ENCODE measurements around the gene SPATA16. TPM values are rescaled to one million over a fixed set of nuclear protein-coding genes. Genes with fewer than 3 reads are reported as not detected.

SPATA16 gene
- total RNA-seq, 1 experiment from 2014 or later, result not detected

DNA sequence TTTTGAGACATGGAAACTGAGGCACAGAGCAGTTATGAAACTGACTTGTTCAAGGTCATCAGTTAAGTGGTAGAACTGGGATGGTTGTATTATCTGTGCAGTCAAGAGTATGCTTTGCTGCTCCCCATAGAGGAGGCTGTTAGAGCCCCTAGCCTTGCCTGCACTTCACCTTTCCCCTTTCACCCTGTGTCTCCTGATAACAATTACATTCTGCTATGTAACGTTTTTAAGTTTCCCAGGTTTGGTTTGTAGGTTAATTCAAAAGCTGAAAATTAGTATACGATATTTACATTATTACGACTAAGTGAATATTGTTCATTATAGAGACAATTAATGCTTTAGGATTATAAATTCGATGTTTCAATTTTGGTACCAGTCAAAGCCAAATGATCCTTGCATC is 300.6 kb downstream of the SPATA16 start:
- no peak for DNase-seq (ENCODE audit: low read depth)

DNA sequence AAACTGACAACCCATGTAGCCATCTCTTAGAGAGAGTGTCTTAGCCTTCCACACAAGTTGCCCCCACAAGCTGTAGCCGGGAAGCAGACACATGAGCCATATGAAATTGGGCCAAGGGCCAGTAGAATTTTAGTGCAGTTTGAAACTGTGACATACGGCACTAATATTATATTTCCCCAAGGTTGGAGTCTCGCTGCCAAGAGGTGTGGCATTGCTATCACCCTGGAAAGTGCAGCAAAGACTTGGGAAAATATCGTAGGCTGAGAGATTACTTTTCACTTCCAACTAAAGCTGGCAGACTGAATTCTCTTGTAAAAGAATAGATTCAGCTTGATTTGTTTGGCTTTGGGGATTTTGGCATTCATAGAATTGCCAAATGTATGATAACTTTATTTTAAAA is 301.4 kb downstream of the SPATA16 start:
- DNase-seq (ENCODE audit: low read depth), result no peak
